GM21723 (cell line): ENCODE measurements around the gene KASH5.
"Not testable (repeated sequence)": the region's sequence is repeated elsewhere in the genome, so short reads cannot be mapped to it uniquely, and the experiment has no call there.

ENCODE experiments used
- ATAC-seq: cut with Tn5 transposase; IDR thresholded peaks from one replicate; pipeline ENCODE4 v1.9.1; 2021; ENCODE audit warnings: mild to moderate bottlenecking, moderate library complexity; ENCODE audit not compliant: unreplicated experiment

Gene KASH5

GRCh38 chr19:49453013-49453756 lies 65.1 kb downstream of the KASH5 start, which contains the start of gene ALDH16A1:
Gene ALDH16A1 (plus strand): TSS chr19:49453225. CDS start chr19:49453332, 107 bp downstream.
- ATAC-seq: peak; percentile 79

GRCh38 chr19:49453757-49454240 lies 65.8 kb downstream of the KASH5 start:
- no peak for ATAC-seq

GRCh38 chr19:49455773-49456172 lies 67.7 kb downstream of the KASH5 start:
- ATAC-seq: no peak

GRCh38 chr19:49456326-49456725 lies 68.3 kb downstream of the KASH5 start:
- no peak for ATAC-seq

GRCh38 chr19:49458567-49458903 lies 70.5 kb downstream of the KASH5 start:
- ATAC-seq: no peak

- ATAC-seq: no peak
Measured at GRCh38 chr19:49459388-49459787, 71.3 kb downstream of the KASH5 start.

GRCh38 chr19:49461130-49461529 lies 73.1 kb downstream of the KASH5 start:
- ATAC-seq: not testable (repeated sequence)

GRCh38 chr19:49461656-49462055 lies 73.6 kb downstream of the KASH5 start:
- ATAC-seq: no peak

- no peak for ATAC-seq
Measured at GRCh38 chr19:49462492-49462891, 74.4 kb downstream of the KASH5 start.

GRCh38 chr19:49463960-49464740 lies 76.1 kb downstream of the KASH5 start:
- no peak for ATAC-seq

- no peak for ATAC-seq
Measured at GRCh38 chr19:49465371-49465770, 77.3 kb downstream of the KASH5 start.
